LNCaP clone FGC (cell line): ENCODE measurements around the gene TMEM140.

Experiments
- DNase-seq: peaks from one replicate; pipeline ENCODE4 v3.0.0-alpha.2; 2011; ENCODE audit warnings: low read depth
- H3K4me3 ChIP-seq: 2 replicates; pipeline ENCODE4 v1.5.1; 2011; ENCODE audit warnings: mild to moderate bottlenecking, low read depth, low read length, control low read depth
- TF ChIP-seq, protein P1 (sequence below): IDR thresholded peaks from 2 replicates; pipeline ENCODE4 v1.5.1; 2012; ENCODE audit warnings: mild to moderate bottlenecking; ENCODE audit not compliant: control insufficient read depth, insufficient read depth; ENCODE audit errors: extremely low read depth

Gene TMEM140

GRCh38 chr7:135181261-135181928, 33.5 kb downstream of the TMEM140 start:
- no peak for DNase-seq
- TF ChIP-seq, protein P1, sequence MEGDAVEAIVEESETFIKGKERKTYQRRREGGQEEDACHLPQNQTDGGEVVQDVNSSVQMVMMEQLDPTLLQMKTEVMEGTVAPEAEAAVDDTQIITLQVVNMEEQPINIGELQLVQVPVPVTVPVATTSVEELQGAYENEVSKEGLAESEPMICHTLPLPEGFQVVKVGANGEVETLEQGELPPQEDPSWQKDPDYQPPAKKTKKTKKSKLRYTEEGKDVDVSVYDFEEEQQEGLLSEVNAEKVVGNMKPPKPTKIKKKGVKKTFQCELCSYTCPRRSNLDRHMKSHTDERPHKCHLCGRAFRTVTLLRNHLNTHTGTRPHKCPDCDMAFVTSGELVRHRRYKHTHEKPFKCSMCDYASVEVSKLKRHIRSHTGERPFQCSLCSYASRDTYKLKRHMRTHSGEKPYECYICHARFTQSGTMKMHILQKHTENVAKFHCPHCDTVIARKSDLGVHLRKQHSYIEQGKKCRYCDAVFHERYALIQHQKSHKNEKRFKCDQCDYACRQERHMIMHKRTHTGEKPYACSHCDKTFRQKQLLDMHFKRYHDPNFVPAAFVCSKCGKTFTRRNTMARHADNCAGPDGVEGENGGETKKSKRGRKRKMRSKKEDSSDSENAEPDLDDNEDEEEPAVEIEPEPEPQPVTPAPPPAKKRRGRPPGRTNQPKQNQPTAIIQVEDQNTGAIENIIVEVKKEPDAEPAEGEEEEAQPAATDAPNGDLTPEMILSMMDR = no peak
- no peak overlapping the region for H3K4me3 ChIP-seq

DNA sequence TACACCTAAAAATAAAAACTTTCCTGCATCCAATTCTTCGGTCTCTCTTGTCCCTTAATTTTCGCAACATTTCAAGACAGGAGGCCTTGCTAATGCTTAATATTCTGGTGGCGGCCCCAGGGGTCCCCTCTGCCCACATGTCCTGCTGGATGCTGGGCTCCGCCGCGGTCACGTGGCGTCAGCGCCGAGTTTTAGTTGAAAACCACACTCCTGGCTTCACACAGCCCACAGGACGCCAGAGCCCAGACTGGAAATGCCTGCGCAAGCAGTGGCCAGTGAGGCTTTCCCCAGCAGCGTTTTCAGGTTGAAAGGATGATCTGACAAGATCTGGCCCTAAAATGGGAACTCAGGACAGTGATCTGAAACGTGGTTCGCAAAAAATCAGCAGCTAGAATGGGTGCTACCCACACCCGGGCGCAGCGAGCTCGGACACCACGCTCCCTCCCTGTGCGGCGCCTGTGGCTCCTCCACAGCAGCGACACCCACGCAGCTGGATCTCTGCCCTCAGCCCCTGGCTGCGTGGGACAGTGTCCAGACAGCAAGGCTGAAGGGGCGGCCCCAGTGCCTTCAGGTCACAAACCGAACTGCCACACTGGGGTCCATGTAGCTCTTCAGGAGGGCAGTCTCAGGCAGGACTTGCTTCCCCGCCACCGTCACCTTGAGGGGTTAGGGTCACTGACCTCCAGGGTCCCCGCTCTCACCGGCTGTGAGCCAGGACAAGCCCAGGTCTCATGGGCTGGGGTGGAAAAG, 34.2 kb downstream of the TMEM140 start:
- H3K4me3 ChIP-seq = no peak overlapping the region
- TF ChIP-seq, protein P1 = no peak
- no peak for DNase-seq

GRCh38 chr7:135183478-135183877, 35.6 kb downstream of the TMEM140 start:
- TF ChIP-seq, protein P1 = no peak
- H3K4me3 ChIP-seq = no peak overlapping the region

GRCh38 chr7:135184254-135184841, 36.5 kb downstream of the TMEM140 start:
- DNase-seq = no peak
- TF ChIP-seq, protein P1 = no peak
- H3K4me3 ChIP-seq = no peak overlapping the region

More at GRCh38 chr7:135183478-135183877, 35.6 kb downstream of the TMEM140 start:
- no peak for DNase-seq

- no peak overlapping the region for H3K4me3 ChIP-seq
- DNase-seq = no peak
- TF ChIP-seq, protein P1 = no peak
Measured at GRCh38 chr7:135185471-135186260, 37.8 kb downstream of the TMEM140 start.

GRCh38 chr7:135186261-135186540, 38.3 kb downstream of the TMEM140 start:
- TF ChIP-seq, protein P1 = no peak
- no peak overlapping the region for H3K4me3 ChIP-seq
- DNase-seq = no peak
